HG03460 (cell line): Measurements from ENCODE around the gene GNA14.
A peak's percentile ranks its signal among the peaks of the same experiment; 100 is the strongest.
"Not testable (repeated sequence)": the region's sequence is repeated elsewhere in the genome, so short reads cannot be mapped to it uniquely, and the experiment has no call there.

Experiments
- ATAC-seq: cut with Tn5 transposase; IDR thresholded peaks from one replicate; pipeline ENCODE4 v1.9.1; 2021; ENCODE audit not compliant: unreplicated experiment

GNA14 gene

GRCh38 chr9:77455312-77455927 is 192.7 kb downstream of the GNA14 start:
- ATAC-seq: peak; percentile 45

- ATAC-seq: no peak
Measured at GRCh38 chr9:77454663-77455062, 193.5 kb downstream of the GNA14 start.

GRCh38 chr9:77453825-77454647 is 194.1 kb downstream of the GNA14 start:
- no peak for ATAC-seq

- ATAC-seq: no peak
Measured at GRCh38 chr9:77451507-77451906, 196.6 kb downstream of the GNA14 start.

GRCh38 chr9:77450085-77450475 is 198.0 kb downstream of the GNA14 start:
- no peak for ATAC-seq

- ATAC-seq: no peak
Measured at GRCh38 chr9:77449240-77450084, 198.7 kb downstream of the GNA14 start.

GRCh38 chr9:77447646-77448045 is 200.5 kb downstream of the GNA14 start:
- no peak for ATAC-seq

- ATAC-seq: no peak
Measured at GRCh38 chr9:77442436-77442835, 205.7 kb downstream of the GNA14 start.

- ATAC-seq: not testable (repeated sequence)
Measured at GRCh38 chr9:77441124-77441523, 207.0 kb downstream of the GNA14 start.

- no peak for ATAC-seq
Measured at GRCh38 chr9:77440057-77440456, 208.1 kb downstream of the GNA14 start.

GRCh38 chr9:77438653-77439052 is 209.5 kb downstream of the GNA14 start:
- no peak for ATAC-seq

- ATAC-seq: no peak
Measured at GRCh38 chr9:77435688-77436087, 212.4 kb downstream of the GNA14 start.

GRCh38 chr9:77435277-77435676 is 212.8 kb downstream of the GNA14 start:
- ATAC-seq: no peak

GRCh38 chr9:77433675-77434445 is 214.3 kb downstream of the GNA14 start:
- ATAC-seq: peak; percentile 83

GRCh38 chr9:77432053-77432452 is 216.1 kb downstream of the GNA14 start:
- ATAC-seq: no peak

GRCh38 chr9:77429928-77430327 is 218.2 kb downstream of the GNA14 start:
- ATAC-seq: no peak

- no peak for ATAC-seq
Measured at GRCh38 chr9:77427256-77427927, 220.7 kb downstream of the GNA14 start.

- no peak for ATAC-seq
Measured at GRCh38 chr9:77426712-77427111, 221.4 kb downstream of the GNA14 start.

- no peak for ATAC-seq
Measured at GRCh38 chr9:77424993-77425392, 223.1 kb downstream of the GNA14 start.

- no peak for ATAC-seq
Measured at GRCh38 chr9:77423841-77424240, 224.3 kb downstream of the GNA14 start.
